CD14-positive monocyte (primary cell): Measurements from ENCODE around the gene TRRAP. TPM values are rescaled to one million over a fixed set of nuclear protein-coding genes. Genes with fewer than 3 reads are reported as not detected.
A peak's percentile ranks its signal among the peaks of the same experiment; 100 is the strongest.

Experiments
- DNase-seq, 3 donors: peaks; one replicate each; pipeline ENCODE4 v3.0.0-alpha.2; 2011 to 2022
- H2AFZ ChIP-seq: 2 replicates; pipeline ENCODE4 v1.6.0; 2012; ENCODE audit warnings: mild to moderate bottlenecking, low read depth, low read length, inconsistent platforms; ENCODE audit not compliant: insufficient read depth, poor library complexity, severe bottlenecking
- H3K27ac ChIP-seq, 2 donors: 1 replicate in 1 of 2; 2 replicates in 1 of 2; pipeline ENCODE4 v1.5.1; 2012 to 2013; ENCODE audit warnings: low read length in 2 of 2, control low read depth in 1 of 2, inconsistent platforms in 1 of 2, low read depth in 1 of 2, mild to moderate bottlenecking in 1 of 2
- H3K27me3 ChIP-seq, 2 donors: one replicate each; pipeline versions ENCODE4 v1.6.0 to v1.6.1; 2011 to 2013; ENCODE audit warnings: low read length in 2 of 2; ENCODE audit not compliant: control insufficient read depth in 2 of 2, insufficient read depth in 2 of 2
- H3K36me3 ChIP-seq, 2 donors: replicated peaks in 1 of 2; 1 replicate in 1 of 2; 2 replicates in 1 of 2; pipeline versions ENCODE4 v1.5.1 to v1.6.1; 2012 to 2013; ENCODE audit warnings: low read length in 2 of 2, control low read depth in 1 of 2, inconsistent platforms in 1 of 2, mild to moderate bottlenecking in 1 of 2; ENCODE audit not compliant: insufficient read depth in 2 of 2, control insufficient read depth in 1 of 2
- H3K4me1 ChIP-seq, 2 donors: 1 replicate in 1 of 2; 2 replicates in 1 of 2; pipeline versions ENCODE4 v1.5.1 to v1.6.1; 2012 to 2013; ENCODE audit warnings: low read length in 2 of 2, control low read depth in 1 of 2, inconsistent platforms in 1 of 2, mild to moderate bottlenecking in 1 of 2, moderate library complexity in 1 of 2; ENCODE audit not compliant: insufficient read depth in 2 of 2, control insufficient read depth in 1 of 2
- H3K4me2 ChIP-seq: replicated peaks from 2 replicates; pipeline ENCODE3; 2012; ENCODE audit warnings: low read length, moderate library complexity, mild to moderate bottlenecking; ENCODE audit not compliant: poor library complexity, severe bottlenecking; ENCODE audit errors: extremely low read depth
- H3K4me3 ChIP-seq, 3 experiments: fragments of 200-600 bp in 1 of 3; sonication (generic) in 1 of 3; replicated peaks in 1 of 3; 1 replicate in 2 of 3; 2 replicates in 1 of 3; pipeline ENCODE4 v1.5.1; 2011 to 2013; ENCODE audit warnings: low read length in 3 of 3, mild to moderate bottlenecking in 3 of 3, control low read depth in 2 of 3, low read depth in 2 of 3, inconsistent platforms in 1 of 3, moderate library complexity in 1 of 3
- H3K79me2 ChIP-seq: 2 replicates; pipeline ENCODE4 v1.6.0; 2012; ENCODE audit warnings: mild to moderate bottlenecking, control low read depth, inconsistent platforms, low read length, moderate library complexity; ENCODE audit not compliant: insufficient read depth
- H3K9ac ChIP-seq: 2 replicates; pipeline ENCODE4 v1.6.0; 2017; ENCODE audit warnings: low read length, mild to moderate bottlenecking; ENCODE audit not compliant: insufficient read depth, poor library complexity, severe bottlenecking
- H3K9me3 ChIP-seq, 2 donors: replicated peaks in 1 of 2; 1 replicate in 1 of 2; 2 replicates in 1 of 2; pipeline versions ENCODE4 v1.5.1 to v1.6.1; 2012 to 2013; ENCODE audit warnings: low read length in 2 of 2, control low read depth in 1 of 2; ENCODE audit not compliant: control insufficient read depth in 1 of 2, insufficient read depth in 1 of 2
- H4K20me1 ChIP-seq: 2 replicates; pipeline ENCODE4 v1.6.0; 2012; ENCODE audit warnings: mild to moderate bottlenecking, low read length, control low read depth, moderate library complexity; ENCODE audit not compliant: insufficient read depth
- H3K27ac Mint-ChIP-seq, 7 donors: one replicate each; pipeline ENCODE4 v1.8.0; 2020; ENCODE audit warnings: mild to moderate bottlenecking in 7 of 7, mixed read lengths in 7 of 7, moderate library complexity in 6 of 7, inconsistent platforms in 2 of 7
- H3K27me3 Mint-ChIP-seq, 3 donors: one replicate each; pipeline ENCODE4 v1.8.0; 2021 to 2022; ENCODE audit warnings: low read depth in 3 of 3, mild to moderate bottlenecking in 3 of 3, mixed read lengths in 3 of 3, moderate library complexity in 3 of 3, inconsistent platforms in 1 of 3
- H3K36me3 Mint-ChIP-seq, 2 donors: one replicate each; pipeline ENCODE4 v1.8.0; 2020; ENCODE audit warnings: mixed read lengths in 2 of 2, inconsistent platforms in 1 of 2, mild to moderate bottlenecking in 1 of 2
- H3K4me1 Mint-ChIP-seq: one replicate; pipeline ENCODE4 v1.8.0; 2020; ENCODE audit warnings: mild to moderate bottlenecking, mixed read lengths
- H3K4me3 Mint-ChIP-seq, 2 donors: one replicate each; pipeline ENCODE4 v1.8.0; 2020; ENCODE audit warnings: mild to moderate bottlenecking in 2 of 2, mixed read lengths in 2 of 2, moderate library complexity in 1 of 2
- H3K9me3 Mint-ChIP-seq, 7 donors: one replicate each; pipeline ENCODE4 v1.8.0; 2020 to 2022; ENCODE audit warnings: mixed read lengths in 7 of 7, mild to moderate bottlenecking in 6 of 7, moderate library complexity in 6 of 7, inconsistent platforms in 2 of 7
- WGBS: methylation state at CpG from one replicate; pipeline ENCODE4 v1.1.5; 2013; ENCODE audit warnings: missing lambda C conversion rate; ENCODE audit not compliant: insufficient coverage; 5-methylcytosine and 5-hydroxymethylcytosine counted together
- intact Hi-C, 2 donors: fragments of 100-400 bp; cut with micrococcal nuclease; formaldehyde crosslinking; loops; one replicate each; pipeline versions ENCODE4 v1.15.0 to v1.15.1; 2023
- polyA plus RNA-seq, 3 donors: library from polyadenylated mRNA; depleted of rRNA in 1 of 3; unstranded in 2 of 3; stranded (reverse) in 1 of 3; fragments of 300-500 nt in 2 of 3; fragments of >200 nt in 1 of 3; fragmentation: Illumina TruSeq in 2 of 3; gene quantifications; 1 replicate in 2 of 3; 2 replicates in 1 of 3; pipeline ENCODE4 v1.2.3, GENCODE V29; 2012 to 2021
- TF ChIP-seq, protein P1 (sequence below): fragments of 200-600 bp; IDR thresholded peaks from one replicate; pipeline ENCODE4 v1.8.0; 2022; ENCODE audit warnings: antibody characterized with exemption, mild to moderate bottlenecking

Gene TRRAP
- polyA plus RNA-seq, 3 donors = 0.67 to 12.2 (median 1.2) TPM

DNA sequence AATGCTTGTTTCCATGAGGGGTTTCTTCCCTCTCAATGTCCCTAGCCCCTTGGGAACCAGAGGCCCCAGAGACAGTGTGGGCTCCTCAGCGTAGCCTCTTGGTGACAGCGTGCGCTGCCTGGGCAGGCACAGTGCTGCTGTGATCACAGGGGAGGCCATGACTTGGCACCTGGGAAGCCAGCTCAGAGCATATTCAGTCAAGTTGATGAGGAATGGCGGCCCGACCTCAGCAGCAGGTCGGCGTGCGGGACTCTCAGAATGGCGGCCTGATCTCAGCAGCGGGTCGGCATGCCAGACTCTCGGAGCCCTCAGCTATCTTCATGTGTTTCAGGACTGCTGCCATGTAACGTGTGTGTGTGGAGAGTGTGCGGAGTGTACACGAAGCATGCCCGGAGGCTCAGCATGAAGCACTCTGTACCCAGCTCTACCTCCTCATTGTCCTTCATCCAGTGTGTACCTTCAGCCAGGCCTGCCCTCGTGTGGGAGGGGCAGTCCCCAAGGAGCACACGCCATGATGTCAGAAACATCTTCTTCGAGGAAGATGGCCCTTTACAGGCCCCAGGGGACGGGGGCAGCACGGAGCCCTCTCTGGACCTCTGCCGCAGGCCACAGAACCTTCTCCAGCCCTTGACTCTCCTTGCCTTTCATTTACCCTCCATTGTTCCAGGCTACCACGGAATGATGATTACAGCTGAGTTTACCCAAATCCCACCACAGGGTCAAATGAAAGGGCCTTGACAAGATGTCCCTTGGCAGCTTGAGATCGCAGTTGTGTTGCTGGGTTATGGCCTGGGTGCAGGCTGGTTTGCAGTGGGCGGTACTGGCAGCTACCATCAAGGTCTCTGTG is 135.2 kb downstream of the TRRAP start:
- Mint-ChIP-seq H3K4me3 (no peak overlapping the region), H3K27ac (no peak overlapping the region), H3K4me1 (no peaks in the 10 kb centered on the region), H3K36me3 (peaks cover 74 to 88% of the 10 kb centered on the region in 2 donors), H3K27me3 (no peaks in the 10 kb centered on the region), H3K9me3 (peaks cover 0 to 1% (median 0%) of the 10 kb centered on the region in 7 donors)
- no peak for DNase-seq
- no peak overlapping the region for H3K4me3 ChIP-seq
- H3K27ac ChIP-seq = no peak overlapping the region
- H3K9me3 ChIP-seq = no peaks in the 10 kb centered on the region
- H3K4me1 ChIP-seq = no peaks in the 10 kb centered on the region
- H3K9ac ChIP-seq = no peak overlapping the region
- no peak overlapping the region for H3K4me2 ChIP-seq
- H3K36me3 ChIP-seq = peaks cover 61 to 75% of the 10 kb centered on the region in 2 donors
- H2AFZ ChIP-seq = no peak overlapping the region
- WGBS = 99% methylated on average over 20 of the region's 25 CpGs
- intact Hi-C loops = no loop called here
- no peaks in the 10 kb centered on the region for H3K79me2 ChIP-seq
- no peaks in the 10 kb centered on the region for H3K27me3 ChIP-seq
- H4K20me1 ChIP-seq = no peaks in the 10 kb centered on the region
- TF ChIP-seq, protein P1, sequence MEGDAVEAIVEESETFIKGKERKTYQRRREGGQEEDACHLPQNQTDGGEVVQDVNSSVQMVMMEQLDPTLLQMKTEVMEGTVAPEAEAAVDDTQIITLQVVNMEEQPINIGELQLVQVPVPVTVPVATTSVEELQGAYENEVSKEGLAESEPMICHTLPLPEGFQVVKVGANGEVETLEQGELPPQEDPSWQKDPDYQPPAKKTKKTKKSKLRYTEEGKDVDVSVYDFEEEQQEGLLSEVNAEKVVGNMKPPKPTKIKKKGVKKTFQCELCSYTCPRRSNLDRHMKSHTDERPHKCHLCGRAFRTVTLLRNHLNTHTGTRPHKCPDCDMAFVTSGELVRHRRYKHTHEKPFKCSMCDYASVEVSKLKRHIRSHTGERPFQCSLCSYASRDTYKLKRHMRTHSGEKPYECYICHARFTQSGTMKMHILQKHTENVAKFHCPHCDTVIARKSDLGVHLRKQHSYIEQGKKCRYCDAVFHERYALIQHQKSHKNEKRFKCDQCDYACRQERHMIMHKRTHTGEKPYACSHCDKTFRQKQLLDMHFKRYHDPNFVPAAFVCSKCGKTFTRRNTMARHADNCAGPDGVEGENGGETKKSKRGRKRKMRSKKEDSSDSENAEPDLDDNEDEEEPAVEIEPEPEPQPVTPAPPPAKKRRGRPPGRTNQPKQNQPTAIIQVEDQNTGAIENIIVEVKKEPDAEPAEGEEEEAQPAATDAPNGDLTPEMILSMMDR = no peak

DNA sequence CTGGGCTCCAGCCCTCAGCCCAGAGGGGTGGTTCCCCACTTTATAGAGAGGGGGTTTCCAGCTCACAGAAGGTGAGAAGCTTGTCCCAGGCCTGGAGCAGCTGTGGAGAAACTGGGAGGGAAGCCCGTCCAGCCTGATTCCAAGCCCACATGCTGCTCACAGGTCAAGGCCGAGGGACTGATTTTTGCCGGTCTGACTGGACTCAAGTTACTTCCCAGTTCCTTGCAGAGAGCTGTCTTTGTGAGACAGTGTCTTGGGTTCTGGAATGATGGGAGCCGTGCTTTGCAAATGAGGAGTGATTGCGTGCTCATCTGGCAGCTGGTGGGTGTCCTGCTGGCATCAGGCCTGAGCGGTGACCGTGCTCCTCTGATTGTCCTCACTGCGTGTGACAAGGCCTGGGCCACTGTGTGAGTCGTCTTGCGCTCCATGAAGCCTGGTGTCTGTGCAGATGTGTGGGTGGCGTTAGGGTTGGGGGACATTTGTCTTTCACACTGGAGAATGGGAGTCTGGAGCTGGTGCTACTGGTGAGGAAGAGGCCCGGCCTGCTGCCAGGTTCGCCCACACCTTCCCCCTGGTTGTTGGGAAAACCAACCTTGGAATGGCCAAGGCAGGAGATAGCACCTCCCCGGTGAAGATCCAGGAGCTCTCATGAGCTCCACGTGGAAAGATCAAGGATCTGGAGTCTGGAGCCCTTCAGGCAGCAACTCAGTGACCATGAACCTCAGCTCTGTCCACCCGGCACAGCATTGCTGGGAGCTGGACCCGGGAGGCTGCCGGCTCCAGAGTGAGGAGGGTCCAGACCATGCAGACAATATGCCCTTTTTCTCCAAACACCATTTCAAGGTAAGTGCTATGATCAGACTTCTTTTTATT is 136.0 kb downstream of the TRRAP start:
- no peaks in the 10 kb centered on the region for H3K27me3 Mint-ChIP-seq
- no peak for DNase-seq
- intact Hi-C loops = no loop called here
- H3K27ac Mint-ChIP-seq = peak overlapping the region in 2 of 7 donors; percentile 6 to 60
- TF ChIP-seq, protein P1 = no peak
- no peak overlapping the region for H3K4me3 Mint-ChIP-seq
- H3K9me3 Mint-ChIP-seq = peaks cover 0 to 1% (median 0%) of the 10 kb centered on the region in 7 donors
- Histone ChIP-seq H3K27me3 (no peaks in the 10 kb centered on the region), H3K9me3 (no peaks in the 10 kb centered on the region), H3K27ac (no peak overlapping the region), H3K9ac (no peak overlapping the region), H4K20me1 (no peaks in the 10 kb centered on the region), H3K79me2 (no peaks in the 10 kb centered on the region), H2AFZ (no peak overlapping the region), H3K36me3 (peaks cover 52 to 75% of the 10 kb centered on the region in 2 donors), H3K4me1 (no peaks in the 10 kb centered on the region), H3K4me2 (no peak overlapping the region), H3K4me3 (no peak overlapping the region)
- no peaks in the 10 kb centered on the region for H3K4me1 Mint-ChIP-seq
- H3K36me3 Mint-ChIP-seq = peaks cover 69 to 87% of the 10 kb centered on the region in 2 donors
- over 99% methylated on average over 17 of the region's 18 CpGs for WGBS
